ENCODE measurements around the gene CD300C.

- TF ChIP-seq CTCF (IDR thresholded peaks at IDR 0.05; ENCODE audit: insufficient read depth, low read depth, low read length) (no peak), EZH2 (IDR thresholded peaks at IDR 0.05; ENCODE audit: insufficient read depth, low read length) (no peak)
These were observed 18.2 kb downstream of the CD300C start for GRCh38 chr17:74527756-74528155.

All from astrocyte (in vitro differentiated cells and primary cell).